COLO668 (cell line): ENCODE data around the gene ADAT3.

ENCODE experiments used
- DNase-seq: peaks from one replicate; lab custom pipeline; 2025; ENCODE audit not compliant: unreplicated experiment; lab: John Stamatoyannopoulos, UW

Gene ADAT3

DNA sequence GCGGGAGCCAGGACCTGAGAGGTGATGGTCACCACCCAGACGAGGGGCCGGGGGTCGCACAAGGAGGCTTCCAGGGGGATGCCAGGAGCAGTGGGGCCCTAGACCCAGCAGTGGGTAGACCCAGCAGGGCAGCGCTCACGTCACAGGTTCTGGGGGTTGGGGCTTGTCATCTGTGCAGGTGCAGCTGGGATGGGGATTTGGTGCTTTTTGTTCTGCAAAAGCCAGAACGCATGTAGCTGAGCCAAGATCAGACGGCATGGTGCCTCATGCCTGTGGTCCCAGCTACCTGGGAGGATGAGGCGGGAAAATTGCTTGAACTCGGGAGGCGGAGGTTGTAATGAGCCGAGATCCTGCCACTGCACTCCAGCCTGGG lies 50.9 kb downstream of the ADAT3 start:
- DNase-seq = no peak

DNA sequence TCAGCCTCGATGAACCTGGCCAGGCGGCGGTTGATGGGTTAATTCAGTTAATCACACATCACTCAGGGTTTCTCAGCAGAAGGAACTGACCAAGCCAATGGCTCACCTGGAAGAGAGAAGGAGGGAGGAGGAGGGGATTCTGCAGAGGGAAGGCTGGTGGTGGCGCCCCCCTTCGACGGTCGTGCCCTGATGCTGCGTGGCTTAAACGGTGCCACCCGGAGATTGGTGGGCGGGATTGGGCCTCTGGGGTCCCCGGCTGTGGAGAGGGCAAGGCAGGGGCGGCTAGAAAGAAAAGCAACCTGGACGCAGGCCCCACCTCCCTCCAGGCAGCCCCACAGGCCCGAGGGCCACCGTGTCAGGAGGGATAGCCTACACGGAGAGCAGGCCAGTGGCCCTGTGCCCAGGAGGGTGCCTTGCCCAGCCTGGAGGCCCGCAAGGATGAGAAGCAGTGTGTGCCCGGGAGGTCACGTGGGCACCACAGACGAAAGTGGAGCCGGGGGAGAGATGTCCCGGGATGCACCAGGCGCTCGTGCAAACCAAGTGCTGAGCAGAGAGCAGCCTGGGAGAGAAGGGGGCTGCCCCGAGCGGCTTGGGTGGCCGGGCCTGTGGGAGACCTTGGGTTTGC lies 51.8 kb downstream of the ADAT3 start:
- DNase-seq = no peak

DNA sequence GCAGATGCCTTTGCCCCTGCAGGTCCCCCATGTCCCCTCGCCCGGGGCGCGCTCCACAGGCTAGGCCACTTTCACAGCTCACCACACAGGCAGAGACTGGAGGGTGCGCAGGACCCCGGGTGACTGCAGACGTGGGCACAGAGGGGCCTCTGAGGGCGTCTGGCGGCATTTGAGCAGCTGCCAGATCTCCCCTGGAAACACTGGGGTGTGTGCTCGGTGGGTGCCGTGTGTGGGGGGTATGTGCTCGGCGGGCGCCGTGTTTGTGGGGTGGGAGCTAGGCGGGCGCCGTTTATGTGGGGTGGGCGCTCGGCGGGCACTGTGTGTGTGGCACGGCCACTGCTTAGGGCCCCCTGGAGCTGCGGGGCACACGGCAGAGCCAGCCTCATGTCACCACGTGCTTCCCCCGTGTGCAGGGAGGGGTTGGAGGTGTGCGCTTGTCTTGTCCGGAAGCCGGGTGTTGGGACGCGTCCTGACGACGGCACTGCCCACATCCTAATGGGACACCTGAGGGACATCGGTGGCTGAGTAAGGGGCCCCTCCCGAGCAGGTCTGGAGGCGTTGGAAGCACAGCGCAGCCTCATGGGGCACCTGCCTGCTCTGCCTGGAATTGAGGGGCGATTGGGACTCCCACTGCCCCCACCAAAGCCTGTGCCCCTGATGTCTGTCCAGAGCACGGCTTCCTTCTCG lies 52.5 kb downstream of the ADAT3 start:
- DNase-seq = no peak

DNA sequence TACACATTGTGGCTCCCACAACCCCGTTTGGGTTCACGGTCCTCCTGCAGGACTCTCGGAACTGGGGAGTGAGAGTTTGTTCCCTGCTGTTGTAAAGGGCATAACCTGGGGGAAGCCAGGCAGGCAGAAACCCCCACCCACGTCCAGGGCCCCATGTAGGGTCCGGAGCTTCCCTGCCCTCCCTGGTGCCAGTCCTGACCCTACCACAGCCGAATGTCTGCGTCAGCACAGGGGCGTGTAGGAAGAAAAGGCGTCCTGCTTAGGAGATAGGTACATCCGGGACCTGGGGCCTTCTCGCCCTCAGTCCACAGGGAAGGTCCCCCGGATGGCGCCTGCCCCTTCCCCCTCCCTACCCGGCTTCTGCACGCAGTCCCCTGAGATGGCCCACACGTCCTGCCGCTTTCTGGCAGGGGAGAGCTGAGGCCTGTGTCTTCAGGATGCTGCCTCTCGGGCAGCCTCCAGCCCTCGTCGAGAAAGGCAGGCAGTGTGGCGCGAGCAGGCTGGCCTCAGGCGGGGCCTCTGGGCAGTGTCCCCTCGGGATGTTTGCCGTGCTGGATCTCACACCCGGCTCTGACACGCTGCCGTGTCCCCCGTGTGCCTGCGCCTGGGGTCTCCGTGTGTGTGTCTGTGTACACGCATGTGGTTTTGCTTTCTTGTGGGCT lies 54.9 kb downstream of the ADAT3 start:
- DNase-seq = no peak

DNA sequence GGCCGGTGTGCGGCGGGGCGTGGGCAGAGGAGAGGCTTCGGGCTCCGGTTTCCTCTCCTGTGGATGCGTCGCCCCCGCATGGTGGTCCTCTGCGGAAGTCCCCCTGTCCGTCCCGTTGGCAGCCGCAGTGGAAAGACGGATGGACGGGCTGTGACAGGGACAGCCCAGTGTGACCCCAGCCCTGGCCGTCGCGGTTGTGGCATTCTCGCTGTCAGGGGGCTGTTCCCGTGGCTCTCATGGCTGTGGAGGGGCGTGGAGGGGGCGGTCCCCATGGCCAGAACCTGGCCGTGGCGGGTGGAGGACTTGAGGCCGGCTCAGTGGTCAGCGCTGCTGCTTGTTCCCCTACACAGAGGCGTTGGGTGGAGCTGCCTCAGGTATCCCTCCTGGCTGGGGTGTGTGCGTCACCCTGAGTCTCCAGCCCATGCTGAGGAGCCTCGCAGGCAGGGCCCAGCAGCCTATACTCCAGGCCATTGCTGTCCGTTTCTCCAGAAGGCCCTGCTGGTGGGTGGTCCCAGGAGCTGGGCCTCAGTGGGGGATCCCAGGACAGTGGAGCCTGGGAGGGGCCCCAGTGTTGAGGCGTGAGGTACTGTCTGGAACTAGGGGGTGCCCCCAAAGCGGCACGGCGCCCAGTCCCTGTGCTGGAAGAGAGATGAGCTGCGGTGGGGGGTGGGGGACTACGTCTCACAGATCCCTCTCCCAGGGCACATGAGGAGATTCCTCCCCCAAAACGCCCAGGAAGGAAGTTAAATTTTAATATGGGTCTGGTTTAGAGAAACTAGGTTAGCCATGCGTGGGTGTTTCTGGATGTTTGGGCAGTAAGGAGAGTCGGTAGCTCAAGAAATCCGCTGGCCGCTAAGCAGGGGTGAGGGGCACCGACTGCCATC lies 56.0 kb downstream of the ADAT3 start:
- DNase-seq = no peak

DNA sequence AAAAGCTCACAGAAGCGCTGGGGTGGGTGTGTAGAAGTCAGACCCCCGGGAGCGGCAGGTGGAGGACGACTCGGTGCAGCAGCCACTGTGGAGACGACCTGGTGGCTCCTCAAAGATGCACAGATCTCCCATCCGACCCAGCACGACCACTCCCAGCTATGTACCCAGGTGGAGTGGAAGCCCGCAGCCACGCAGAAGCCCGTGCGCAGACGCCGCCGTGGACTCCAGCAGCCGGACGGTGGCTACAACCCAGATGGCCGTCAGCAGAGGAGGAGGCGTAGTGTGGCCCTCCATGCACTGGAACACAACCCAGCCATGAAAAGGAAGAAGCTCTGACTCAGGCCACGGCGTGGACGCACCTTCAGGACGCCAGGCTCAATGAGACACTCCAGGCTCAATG lies 57.5 kb downstream of the ADAT3 start:
- no peak for DNase-seq
